K562 (cell line): ENCODE measurements around the gene ZNF473. TPM values are rescaled to one million over a fixed set of nuclear protein-coding genes. Genes with fewer than 3 reads are reported as not detected.

Experiments used
- ATAC-seq: fragments of 200-7000 bp; cut with Tn5 transposase; 3 replicates; pipeline ENCODE4 v1.9.1; 2020; ENCODE audit warnings: moderate library complexity
- BruUV-seq: library from RNA; stranded (reverse); fragments of 400-500 nt; replicated peaks from 2 replicates; lab custom pipeline; 2021; lab: Mats Ljungman, UMichigan
- CTCF ChIA-PET: fragments of 300-600 bp; formaldehyde crosslinking; extraction: SDS; loops from one replicate; lab custom pipeline; 2021; ENCODE audit warnings: low intra/inter-chr PET ratio; lab: Yijun Ruan, JAX
- POLR2A ChIA-PET: fragments of 300-600, 350-650 bp; sonication (Branson Sonifier 250); formaldehyde crosslinking; extraction: SDS; loops from one replicate; lab custom pipeline; 2021; ENCODE audit warnings: antibody characterized with exemption, inconsistent platforms; lab: Yijun Ruan, JAX
- DNase-seq, 4 experiments: peaks; one replicate each; pipeline versions ENCODE4 v3.0.0 to v3.0.0-alpha.2; 2011 to 2018; ENCODE audit warnings: low spot score in 3 of 4, mixed read lengths in 3 of 4; ENCODE audit errors: extremely low read depth in 1 of 4
- FAIRE-seq: peaks from 2 replicates; lab custom pipeline; 2011; peaks lifted over from hg19 to GRCh38; lab: Jason Lieb, UNC
- H2AFZ ChIP-seq: 2 replicates; pipeline ENCODE4 v1.6.0; 2011; ENCODE audit warnings: low read depth, low read length, control low read depth, inconsistent platforms
- H3K27ac ChIP-seq: fragments of 200-600 bp; 3 replicates; pipeline ENCODE4 v1.8.0; 2011; ENCODE audit warnings: low read depth, mild to moderate bottlenecking, control low read depth, inconsistent platforms, low read length, moderate library complexity, mixed read lengths; ENCODE audit errors: extremely low read depth
- H3K27me3 ChIP-seq, 2 experiments: fragments of 300-600 bp in 1 of 2; 2 replicates in 1 of 2; 3 replicates in 1 of 2; pipeline versions ENCODE4 v1.6.0 to v1.8.0; 2011; ENCODE audit warnings: inconsistent platforms in 2 of 2, low read length in 2 of 2, mild to moderate bottlenecking in 1 of 2, mixed read lengths in 1 of 2, moderate library complexity in 1 of 2; ENCODE audit not compliant: control insufficient read depth in 2 of 2, insufficient read depth in 2 of 2
- H3K36me3 ChIP-seq: fragments of 300-600 bp; 3 replicates; pipeline ENCODE4 v1.8.0; 2011; ENCODE audit warnings: mild to moderate bottlenecking, low read length, inconsistent platforms; ENCODE audit not compliant: control insufficient read depth, insufficient read depth
- H3K4me1 ChIP-seq, 2 experiments: fragments of 200-600 bp in 1 of 2; replicated peaks in 1 of 2; 2 replicates in 1 of 2; 3 replicates in 1 of 2; pipeline versions ENCODE4 v1.5.1 to v1.8.0; 2011; ENCODE audit warnings: inconsistent platforms in 2 of 2, low read length in 2 of 2, mild to moderate bottlenecking in 1 of 2, mixed read lengths in 1 of 2, moderate library complexity in 1 of 2; ENCODE audit not compliant: control insufficient read depth in 2 of 2, insufficient read depth in 2 of 2
- H3K4me2 ChIP-seq: 2 replicates; pipeline ENCODE4 v1.6.1; 2011; ENCODE audit warnings: low read length, control low read depth, inconsistent platforms, mixed read lengths; ENCODE audit not compliant: insufficient read depth
- H3K4me3 ChIP-seq: fragments of 200-600 bp; sonication (generic), shearing (Covaris generic); 2 replicates; pipeline ENCODE4 v1.5.1; 2016; ENCODE audit warnings: control low read depth, inconsistent platforms
- H3K79me2 ChIP-seq: fragments of 200-600 bp; 3 replicates; pipeline ENCODE4 v1.8.0; 2011; ENCODE audit warnings: low read length, inconsistent platforms; ENCODE audit not compliant: control insufficient read depth, insufficient read depth
- H3K9ac ChIP-seq, 2 experiments: 2 replicates each; pipeline versions ENCODE4 v1.6.0 to v1.6.1; 2011; ENCODE audit warnings: low read depth in 2 of 2, low read length in 2 of 2, control low read depth in 1 of 2, inconsistent platforms in 1 of 2, mild to moderate bottlenecking in 1 of 2, mixed read lengths in 1 of 2; ENCODE audit not compliant: insufficient read depth in 1 of 2
- H3K9me1 ChIP-seq: one replicate; pipeline ENCODE4 v1.6.0; 2011; ENCODE audit warnings: inconsistent platforms, mild to moderate bottlenecking, low read length, moderate library complexity; ENCODE audit not compliant: control insufficient read depth, insufficient read depth
- H3K9me3 ChIP-seq: replicated peaks from 2 replicates; pipeline ENCODE4 v1.5.1; 2011; ENCODE audit warnings: low read depth, low read length, inconsistent platforms; ENCODE audit not compliant: control insufficient read depth, insufficient read depth
- H4K20me1 ChIP-seq: replicated peaks from 2 replicates; pipeline ENCODE4 v1.6.1; 2011; ENCODE audit warnings: low read length, inconsistent platforms, mixed read lengths; ENCODE audit not compliant: control insufficient read depth, insufficient read depth
- HDGF ChIP-seq: fragments of 450-650 bp; IDR thresholded peaks from 2 replicates; pipeline ENCODE4 v1.6.1; 2016
- MLLT1 ChIP-seq, 2 experiments: fragments of 450-650 bp; IDR thresholded peaks; 2 replicates each; pipeline ENCODE4 v1.6.1; 2016
- NR2C2 ChIP-seq, 2 experiments: fragments of 200-800 bp in 1 of 2; sonication (Bioruptor generic) in 1 of 2; sonication (generic) in 1 of 2; formaldehyde crosslinking in 1 of 2; IDR thresholded peaks; 2 replicates each; pipeline versions ENCODE4 v1.6.1 to v1.8.0; 2016 to 2022; ENCODE audit warnings: mild to moderate bottlenecking in 1 of 2, missing compliant biosample characterization in 1 of 2, missing genetic modification characterization in 1 of 2, missing genetic modification reagents in 1 of 2
- SPI1 ChIP-seq: IDR thresholded peaks from 2 replicates; pipeline ENCODE4 v1.6.1; 2011; ENCODE audit warnings: low read depth, low read length, control low read depth, borderline replicate concordance
- TEAD4 ChIP-seq, 2 experiments: sonication (generic) in 1 of 2; formaldehyde crosslinking in 1 of 2; IDR thresholded peaks; 2 replicates each; pipeline versions ENCODE4 v1.6.1 to v1.8.0; 2012 to 2022; ENCODE audit warnings: borderline replicate concordance in 1 of 2, inconsistent platforms in 1 of 2, low read length in 1 of 2, mild to moderate bottlenecking in 1 of 2, missing genetic modification reagents in 1 of 2
- TFAM ChIP-seq: fragments of 250-450 bp; sonication (Bioruptor Pico); conservative IDR thresholded peaks from 2 replicates; pipeline ENCODE4 v1.5.0; 2021; ENCODE audit warnings: mild to moderate bottlenecking, moderate library complexity
- TSHZ1 ChIP-seq: fragments of 250-450 bp; sonication (Bioruptor Pico); IDR thresholded peaks from 2 replicates; pipeline ENCODE4 v1.4.0; 2020; ENCODE audit warnings: mild to moderate bottlenecking, moderate library complexity
- ZEB2 ChIP-seq: fragments of 450-650 bp; IDR thresholded peaks from 2 replicates; pipeline ENCODE4 v1.6.1; 2016
- ZFP30 ChIP-seq: fragments of 250-450 bp; sonication (Bioruptor Pico); IDR thresholded peaks from 2 replicates; pipeline ENCODE4 v1.8.0; 2022; ENCODE audit warnings: moderate library complexity, mild to moderate bottlenecking, inconsistent platforms, borderline replicate concordance
- ZKSCAN8 ChIP-seq: fragments of 200-800 bp; sonication (Bioruptor generic); IDR thresholded peaks from 2 replicates; pipeline ENCODE4 v1.6.1; 2016; ENCODE audit warnings: missing genetic modification characterization, missing compliant biosample characterization
- ZNF3 ChIP-seq: fragments of 250-450 bp; sonication (Bioruptor Pico); IDR thresholded peaks from 2 replicates; pipeline ENCODE4 v1.5.0; 2021; ENCODE audit warnings: mild to moderate bottlenecking, moderate library complexity
- ZNF316 ChIP-seq: fragments of 450-650 bp; IDR thresholded peaks from 2 replicates; pipeline ENCODE4 v1.6.1; 2016
- WGBS: fragments of 100-300 bp; shearing (Covaris generic); methylation state at CpG from one replicate; pipeline ENCODE4 v1.1.6; 2016; ENCODE audit warnings: low coverage, mixed read lengths; ENCODE audit not compliant: insufficient coverage; ENCODE audit errors: missing lambda C conversion rate; 5-methylcytosine and 5-hydroxymethylcytosine counted together
- in situ Hi-C: fragments of 300-500 bp; cut with MboI; formaldehyde crosslinking; loops from 4 replicates; pipeline ENCODE4 v1.15.0; 2018; ENCODE audit warnings: inconsistent platforms, mixed read lengths
- intact Hi-C: fragments of 100-400 bp; cut with micrococcal nuclease; formaldehyde crosslinking; loops from 2 replicates; pipeline ENCODE4 v1.14.2; 2022
- polyA plus RNA-seq, 8 experiments: library from polyadenylated mRNA; depleted of rRNA in 4 of 8; stranded (reverse) in 5 of 8; unstranded in 3 of 8; fragments of >200 nt; fragmentation: Nextera tagmentation in 2 of 8; fragmentation: Illumina TruSeq in 1 of 8; extraction: Ambion mirVana in 2 of 8; extraction: Trizol in 1 of 8; gene quantifications; 2 replicates each; pipeline versions ENCODE4 v1.2.1 to v1.2.3, GENCODE V29; 2011 to 2014; ENCODE audit warnings: inconsistent platforms in 1 of 8, missing spikeins in 1 of 8
- total RNA-seq, 7 experiments: library from RNA; depleted of rRNA in 6 of 7; stranded (reverse); fragments of >200 nt in 6 of 7; fragmentation: Illumina TruSeq in 2 of 7; extraction: Trizol in 2 of 7; gene quantifications; 2 replicates each; pipeline versions ENCODE4 v1.2.1 to v1.2.3, GENCODE V29; 2011 to 2021; ENCODE audit warnings: low replicate concordance in 1 of 7
- TF ChIP-seq, protein P1 (sequence below), 2 experiments: fragments of 250-450 bp in 1 of 2; fragments of 450-650 bp in 1 of 2; sonication (Bioruptor Pico) in 1 of 2; IDR thresholded peaks; 2 replicates each; pipeline versions ENCODE4 v1.6.1 to v1.8.0; 2016 to 2021; ENCODE audit warnings: mild to moderate bottlenecking in 2 of 2, moderate library complexity in 2 of 2, missing compliant biosample characterization in 1 of 2, missing genetic modification characterization in 1 of 2
- TF ChIP-seq, protein P2 (sequence below): fragments of 450-650 bp; formaldehyde crosslinking; IDR thresholded peaks from 2 replicates; pipeline ENCODE4 v1.4.0; 2020; ENCODE audit warnings: mild to moderate bottlenecking, moderate library complexity

ZNF473 gene
- total and polyA plus RNA-seq, 9 of the 15 experiments (the other 6 are each of a cell fraction or from before 2014, with no cell fraction given): 8.2 to 34.0 (median 28.5) TPM

DNA sequence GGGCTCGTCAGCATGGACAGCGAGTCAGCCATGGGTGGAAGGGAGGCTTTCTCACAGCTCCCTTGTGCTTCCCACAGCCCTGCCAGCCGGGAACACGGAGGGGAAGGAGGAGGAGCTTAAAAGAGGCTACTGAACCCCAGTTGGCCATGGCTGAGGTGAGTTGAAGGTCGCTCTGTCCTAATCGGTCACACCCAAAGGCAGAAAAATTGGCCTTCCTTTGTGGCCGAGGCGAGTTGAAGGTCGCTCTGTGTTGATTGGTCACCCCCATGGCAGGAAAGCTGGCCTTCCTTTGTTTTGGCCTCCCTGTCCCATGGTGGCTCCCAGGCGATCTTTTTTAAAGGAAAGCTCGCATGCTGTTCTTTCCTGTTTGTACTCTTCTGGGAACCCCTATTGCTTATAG lies 5.1 kb downstream of the ZNF473 start (continued):
- TF ChIP-seq TEAD4 (IDR thresholded peaks at IDR 0.05; ENCODE audit: low read length): no peak
- TF ChIP-seq TEAD4 (CRISPR knock-in tag; IDR thresholded peaks at IDR 0.05; ENCODE audit: borderline replicate concordance): no peak
- no peak for TF ChIP-seq MLLT1 (IDR thresholded peaks at IDR 0.05)
- TF ChIP-seq HDGF: no peak

- DNase-seq (no peak), FAIRE-seq (no peak), ATAC-seq (no peak)
- Histone ChIP-seq H3K36me3 (peaks cover 92% of the 10 kb centered on the region), H3K4me2 (no peak overlapping the region), H3K4me3 (no peak overlapping the region), H3K27me3 (no peaks in the 10 kb centered on the region), H3K9ac (no peak overlapping the region), H3K9me3 (peaks cover 14% of the 10 kb centered on the region), H3K27ac (no peak overlapping the region), H2AFZ (no peak overlapping the region), H3K79me2 (peaks cover 36% of the 10 kb centered on the region), H3K9me1 (no peaks in the 10 kb centered on the region), H4K20me1 (no peaks in the 10 kb centered on the region), H3K4me1 (no peaks in the 10 kb centered on the region)
- intact Hi-C loops: no loop called here
- POLR2A ChIA-PET: interaction anchor here (0.6 to 1.3 kb wide), 3 partner anchors 11 to 532 kb away, joined by 3 to 4 read pairs (median 3); partner anchors contain the start of gene ZNF473
- in situ Hi-C loops: no loop called here
- no TSS peak for BruUV-seq
- 97% methylated on average over 3 of the region's 3 CpGs for WGBS
- CTCF ChIA-PET: no interaction called here
- no peak for TF ChIP-seq NR2C2 (CRISPR knock-in tag; IDR thresholded peaks at IDR 0.05)
- TF ChIP-seq NR2C2 (tag; IDR thresholded peaks at IDR 0.05): no peak
- TF ChIP-seq, protein P1, sequence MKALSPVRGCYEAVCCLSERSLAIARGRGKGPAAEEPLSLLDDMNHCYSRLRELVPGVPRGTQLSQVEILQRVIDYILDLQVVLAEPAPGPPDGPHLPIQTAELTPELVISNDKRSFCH (CRISPR knock-in tag; IDR thresholded peaks at IDR 0.05): no peak
- TF ChIP-seq, protein P1 (tag; IDR thresholded peaks at IDR 0.05): no peak
- TF ChIP-seq SPI1: no peak
- no peak for TF ChIP-seq ZFP30 (CRISPR knock-in tag)
- TF ChIP-seq ZKSCAN8 (CRISPR knock-in tag): no peak
- TF ChIP-seq ZNF3: no peak
- no peak for TF ChIP-seq TSHZ1 (CRISPR knock-in tag)
- no peak for TF ChIP-seq ZNF316
- TF ChIP-seq ZEB2: no peak
- TF ChIP-seq TFAM: no peak
- TF ChIP-seq, protein P2, sequence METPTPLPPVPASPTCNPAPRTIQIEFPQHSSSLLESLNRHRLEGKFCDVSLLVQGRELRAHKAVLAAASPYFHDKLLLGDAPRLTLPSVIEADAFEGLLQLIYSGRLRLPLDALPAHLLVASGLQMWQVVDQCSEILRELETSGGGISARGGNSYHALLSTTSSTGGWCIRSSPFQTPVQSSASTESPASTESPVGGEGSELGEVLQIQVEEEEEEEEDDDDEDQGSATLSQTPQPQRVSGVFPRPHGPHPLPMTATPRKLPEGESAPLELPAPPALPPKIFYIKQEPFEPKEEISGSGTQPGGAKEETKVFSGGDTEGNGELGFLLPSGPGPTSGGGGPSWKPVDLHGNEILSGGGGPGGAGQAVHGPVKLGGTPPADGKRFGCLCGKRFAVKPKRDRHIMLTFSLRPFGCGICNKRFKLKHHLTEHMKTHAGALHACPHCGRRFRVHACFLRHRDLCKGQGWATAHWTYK (CRISPR knock-in tag): no peak
Measured at GRCh38 chr19:50036908-50037307, 11.1 kb downstream of the ZNF473 start.
